ENCODE results near the gene KLHL35. TPM values are rescaled to one million over a fixed set of nuclear protein-coding genes. Genes with fewer than 3 reads are reported as not detected.
"Not testable (repeated sequence)": the region's sequence is repeated elsewhere in the genome, so short reads cannot be mapped to it uniquely, and the experiment has no call there.

KLHL35 gene
- total RNA-seq, 1 donor from 2014 or later = 0.84 TPM

GRCh38 chr11:75388386-75389275, 44.4 kb downstream of the KLHL35 start:
- ATAC-seq = peak; percentile 80

- ATAC-seq = no peak
These were observed 45.2 kb downstream of the KLHL35 start for GRCh38 chr11:75387736-75388294.

DNA sequence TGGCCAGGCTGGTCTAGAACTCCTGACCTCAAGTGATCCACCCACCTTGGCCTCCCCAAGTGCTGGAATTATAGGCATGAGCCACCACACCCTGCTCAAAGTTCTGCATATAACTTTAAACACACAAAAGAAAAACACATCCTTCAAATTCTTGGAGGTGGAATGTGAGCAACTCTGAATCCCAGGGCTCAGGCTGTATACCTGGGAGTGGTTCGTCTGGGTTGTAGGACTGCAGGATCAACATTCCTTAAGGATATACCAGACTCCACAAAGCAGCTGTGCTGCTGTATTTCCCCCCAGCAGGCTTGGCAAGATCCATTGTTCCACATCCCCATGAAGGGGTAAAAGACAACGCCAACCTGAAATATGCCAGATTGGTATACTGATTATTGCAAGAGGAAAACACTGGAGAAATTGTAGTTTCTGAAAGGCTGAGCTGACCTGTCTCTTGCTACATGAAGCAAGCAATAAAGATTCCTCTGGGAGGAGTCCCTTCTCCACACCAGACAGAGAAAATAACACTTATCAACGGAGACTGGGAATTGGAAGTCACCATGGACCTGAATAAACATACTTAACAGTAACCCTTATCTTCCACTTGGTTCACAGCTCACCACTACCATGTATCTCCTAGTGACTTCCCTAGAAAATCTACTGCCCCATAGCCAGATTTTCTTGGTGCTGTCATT, 45.9 kb downstream of the KLHL35 start:
- ATAC-seq = no peak

GRCh38 chr11:75384438-75385080, 48.4 kb downstream of the KLHL35 start:
- ATAC-seq = peak; percentile 64

DNA sequence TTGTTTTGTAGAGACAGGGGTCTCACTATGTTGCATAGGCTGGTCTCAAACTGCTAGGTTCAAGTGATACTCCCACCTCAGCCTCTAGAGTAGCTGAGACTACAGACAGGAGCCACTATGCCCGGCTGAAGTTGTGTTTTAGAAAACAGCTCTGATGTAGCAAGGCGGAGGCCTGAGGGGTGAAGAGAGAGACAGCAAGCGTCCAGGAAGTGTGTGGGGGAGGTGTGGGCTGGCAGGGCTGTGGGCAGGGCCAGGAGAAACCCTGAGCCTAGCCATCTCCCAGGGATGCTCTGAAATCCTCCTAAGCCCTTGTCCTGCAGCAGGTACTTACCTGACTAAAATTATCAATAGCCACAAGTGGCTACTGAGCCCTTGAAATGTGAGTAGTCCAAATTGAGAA, 49.8 kb downstream of the KLHL35 start:
- no peak for ATAC-seq

DNA sequence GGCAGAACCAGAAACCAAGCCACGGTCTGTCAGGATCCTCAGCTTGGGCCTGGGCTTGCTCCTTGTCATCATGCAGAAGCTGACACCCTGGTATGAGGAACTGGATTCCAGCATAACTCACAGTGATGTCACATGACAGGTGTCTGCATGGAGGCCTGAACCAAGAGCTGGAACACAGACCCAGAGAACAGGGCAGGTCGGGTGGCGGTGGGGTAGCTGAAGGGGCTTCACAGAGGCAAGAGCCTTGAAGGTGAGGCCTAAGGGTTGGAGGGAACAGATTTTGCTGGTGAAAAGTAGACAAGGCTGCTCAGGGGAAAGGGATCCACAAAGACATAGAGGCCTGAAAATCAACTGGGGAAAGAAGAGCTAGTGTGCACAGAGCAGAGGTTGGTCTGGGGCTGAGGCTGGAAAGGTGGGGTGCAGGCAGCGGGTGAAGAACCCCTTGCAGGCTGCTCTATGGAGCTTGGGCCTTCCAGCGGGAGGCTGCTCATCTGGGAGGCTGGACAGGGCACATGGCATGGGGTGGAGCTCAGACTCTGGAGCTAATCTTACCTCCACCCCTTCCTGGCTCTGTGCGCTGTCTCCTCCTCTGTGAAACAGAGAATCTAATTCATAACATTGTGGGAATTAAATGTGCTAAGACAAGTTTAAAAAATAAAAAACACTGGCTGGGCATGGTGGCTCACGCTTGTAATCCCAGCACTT, 52.1 kb downstream of the KLHL35 start:
- peak; percentile 90 for ATAC-seq

DNA sequence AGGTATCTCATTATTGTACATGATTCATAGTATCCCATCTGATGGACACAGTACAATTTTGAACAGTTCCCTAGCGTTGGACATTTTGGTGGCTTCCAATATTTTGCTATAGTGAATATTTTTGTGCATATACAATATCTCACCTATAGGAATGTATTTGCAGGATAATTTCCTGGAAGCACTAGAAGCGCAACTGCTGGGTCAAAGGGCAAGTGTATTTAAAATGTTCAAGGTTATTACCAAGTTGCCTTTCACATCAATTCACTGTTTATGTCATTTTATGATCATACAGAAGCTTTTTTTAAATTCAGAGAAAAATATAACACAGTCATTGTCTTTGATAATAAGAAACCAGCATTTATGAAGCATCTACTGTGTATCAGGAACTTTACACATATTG, 52.8 kb downstream of the KLHL35 start:
- ATAC-seq = no peak

DNA sequence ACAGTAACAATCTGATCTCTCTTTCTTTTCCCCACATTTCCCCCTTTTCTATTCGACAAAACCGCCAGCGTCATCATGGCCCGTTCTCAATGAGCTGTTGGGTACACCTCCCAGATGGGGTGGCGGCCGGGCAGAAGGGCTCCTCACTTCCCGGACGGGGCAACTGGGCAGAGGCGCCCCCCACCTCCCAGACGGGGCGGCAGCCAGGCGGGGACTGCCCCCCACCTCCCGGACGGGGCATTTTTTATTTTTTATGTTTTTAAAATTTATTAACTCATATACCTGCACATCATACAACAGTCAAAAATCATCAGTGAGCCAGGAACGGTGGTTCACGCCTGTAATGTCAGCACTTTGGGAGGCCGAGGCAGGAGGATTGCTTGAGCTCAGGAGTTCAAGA, 54.2 kb downstream of the KLHL35 start:
- ATAC-seq = not testable (repeated sequence)

DNA sequence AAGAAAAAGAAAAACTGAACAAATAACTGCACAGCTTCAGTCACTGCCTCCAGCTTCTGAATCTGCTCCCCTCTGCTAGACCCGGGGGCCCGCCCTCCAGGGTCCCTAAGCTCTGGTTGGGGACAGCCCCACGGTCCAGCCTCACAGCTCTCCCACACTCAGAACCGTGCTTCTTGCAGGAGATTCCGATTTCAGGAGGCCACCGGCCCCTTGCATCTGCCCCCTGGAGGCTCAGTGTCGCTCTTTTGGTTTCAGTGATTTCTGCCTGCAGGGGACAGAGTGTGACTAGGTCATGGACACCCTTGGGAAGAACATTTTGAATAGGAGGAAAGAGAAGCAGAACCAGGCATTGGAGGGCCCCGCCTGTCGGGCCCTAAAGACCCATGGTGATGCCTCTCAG, 56.8 kb downstream of the KLHL35 start:
- no peak for ATAC-seq

GRCh38 chr11:75375626-75376025, 57.4 kb downstream of the KLHL35 start:
- no peak for ATAC-seq

DNA sequence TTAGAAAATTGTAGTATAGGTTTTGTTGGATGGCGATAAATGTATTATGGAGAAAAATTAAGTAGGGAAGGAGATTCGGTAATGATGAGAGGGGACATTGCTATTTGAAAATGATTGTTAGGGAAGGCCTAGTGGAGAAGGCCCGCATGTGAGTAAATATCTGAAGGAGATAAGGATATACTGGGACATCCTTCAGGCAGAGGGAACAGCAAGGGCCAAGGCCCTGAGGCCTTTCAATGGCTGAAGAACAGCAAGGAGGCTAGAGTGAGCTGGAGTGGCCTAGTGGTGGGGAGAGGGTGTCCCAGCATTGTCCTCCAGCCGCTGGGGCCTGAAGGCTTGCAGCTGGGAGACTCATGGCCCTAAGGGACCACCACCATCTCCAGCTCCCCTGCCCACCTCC, 58.4 kb downstream of the KLHL35 start:
- ATAC-seq = no peak

DNA sequence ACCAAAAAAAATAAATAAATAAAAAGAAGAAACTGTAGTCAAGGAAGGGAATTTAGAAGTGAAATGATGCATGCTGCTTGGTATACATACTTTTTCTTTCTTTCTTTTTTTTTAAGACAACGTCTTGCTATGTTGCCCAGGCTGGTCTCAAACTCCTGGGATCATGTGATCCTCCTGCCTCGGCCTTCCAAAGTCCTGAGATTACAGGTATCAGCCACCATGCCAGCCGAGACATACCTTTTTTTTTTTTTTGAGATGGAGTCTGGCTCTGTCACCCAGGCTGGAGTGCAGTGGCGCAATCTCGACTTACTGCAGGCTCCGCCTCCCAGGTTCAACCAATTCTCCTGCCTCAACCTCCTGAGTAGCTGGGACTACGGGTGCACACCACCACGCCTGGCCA, 59.8 kb downstream of the KLHL35 start:
- no peak for ATAC-seq

Other genes starting within 250 kb of the KLHL35 start
- not detected for gene TPBGL, start 192.4 kb downstream of the KLHL35 start, total RNA-seq
- gene ARRB1, start 81.5 kb downstream of the KLHL35 start, total RNA-seq = 7.6 TPM
- gene RPS3, start 33.7 kb downstream of the KLHL35 start, total RNA-seq = 2,660 TPM
- gene GDPD5, start 92.7 kb upstream of the KLHL35 start, total RNA-seq = 1.0 TPM
- gene SERPINH1, start 129.1 kb upstream of the KLHL35 start, total RNA-seq = 23.8 TPM
- gene MAP6, start 235.8 kb upstream of the KLHL35 start, total RNA-seq = 0.32 TPM

Data from esophagus mucosa (tissue), 1 donor.